ENCODE data around the gene EFHD2.

The EFHD2 gene

GRCh38 chr1:15409388-15410222 lies at the start of gene EFHD2:
TSS of gene EFHD2 (plus strand) at chr1:15409888. CDS start at chr1:15409972, 84 bp downstream.
- no peak for DNase-seq (ENCODE audit: low read depth)
- TF ChIP-seq CTCF (IDR thresholded peaks at IDR 0.05; ENCODE audit: control insufficient read depth, extremely low read depth, insufficient read depth): no peak
- peak within 1 kb of the TSS; percentile 65 for H3K4me3 ChIP-seq (ENCODE audit: low read depth, low read length)

- no peak for TF ChIP-seq CTCF (IDR thresholded peaks at IDR 0.05; ENCODE audit: control insufficient read depth, extremely low read depth, insufficient read depth)
- DNase-seq (ENCODE audit: low read depth): no peak
- no peak overlapping the region for H3K4me3 ChIP-seq (ENCODE audit: low read depth, low read length)
Observed at GRCh38 chr1:15360700-15361099, 49.0 kb upstream of the EFHD2 start.

- H3K4me3 ChIP-seq (ENCODE audit: low read depth, low read length): no peak overlapping the region
- DNase-seq (ENCODE audit: low read depth): no peak
- no peak for TF ChIP-seq CTCF (IDR thresholded peaks at IDR 0.05; ENCODE audit: control insufficient read depth, extremely low read depth, insufficient read depth)
Observed at GRCh38 chr1:15362096-15362736, 47.5 kb upstream of the EFHD2 start.

GRCh38 chr1:15362737-15363128 lies 47.0 kb upstream of the EFHD2 start:
- no peak for DNase-seq (ENCODE audit: low read depth)
- H3K4me3 ChIP-seq (ENCODE audit: low read depth, low read length): no peak overlapping the region

GRCh38 chr1:15364740-15365139 lies 44.9 kb upstream of the EFHD2 start:
- no peak for DNase-seq (ENCODE audit: low read depth)
- H3K4me3 ChIP-seq (ENCODE audit: low read depth, low read length): no peak overlapping the region
- no peak for TF ChIP-seq CTCF (IDR thresholded peaks at IDR 0.05; ENCODE audit: control insufficient read depth, extremely low read depth, insufficient read depth)

More at GRCh38 chr1:15362737-15363128, 47.0 kb upstream of the EFHD2 start:
- TF ChIP-seq CTCF (IDR thresholded peaks at IDR 0.05; ENCODE audit: control insufficient read depth, extremely low read depth, insufficient read depth): no peak

GRCh38 chr1:15368888-15369287 lies 40.8 kb upstream of the EFHD2 start:
- DNase-seq (ENCODE audit: low read depth): no peak
- no peak overlapping the region for H3K4me3 ChIP-seq (ENCODE audit: low read depth, low read length)
- no peak for TF ChIP-seq CTCF (IDR thresholded peaks at IDR 0.05; ENCODE audit: control insufficient read depth, extremely low read depth, insufficient read depth)

All from LNCaP clone FGC (cell line).